Head of caudate nucleus (tissue), 42 donors: ENCODE results near the gene ANLN.

Source experiments
- DNase-seq, 42 donors: peaks; one replicate each; pipeline versions ENCODE4 v3.0.0 to v3.0.0-alpha.2; 2020 to 2021; ENCODE audit warnings: mixed read lengths in 7 of 42
- intact Hi-C: fragments of 100-400 bp; cut with DNase I; formaldehyde crosslinking; loops from one replicate; pipeline ENCODE4 v1.15.0; 2022

The ANLN gene

DNA sequence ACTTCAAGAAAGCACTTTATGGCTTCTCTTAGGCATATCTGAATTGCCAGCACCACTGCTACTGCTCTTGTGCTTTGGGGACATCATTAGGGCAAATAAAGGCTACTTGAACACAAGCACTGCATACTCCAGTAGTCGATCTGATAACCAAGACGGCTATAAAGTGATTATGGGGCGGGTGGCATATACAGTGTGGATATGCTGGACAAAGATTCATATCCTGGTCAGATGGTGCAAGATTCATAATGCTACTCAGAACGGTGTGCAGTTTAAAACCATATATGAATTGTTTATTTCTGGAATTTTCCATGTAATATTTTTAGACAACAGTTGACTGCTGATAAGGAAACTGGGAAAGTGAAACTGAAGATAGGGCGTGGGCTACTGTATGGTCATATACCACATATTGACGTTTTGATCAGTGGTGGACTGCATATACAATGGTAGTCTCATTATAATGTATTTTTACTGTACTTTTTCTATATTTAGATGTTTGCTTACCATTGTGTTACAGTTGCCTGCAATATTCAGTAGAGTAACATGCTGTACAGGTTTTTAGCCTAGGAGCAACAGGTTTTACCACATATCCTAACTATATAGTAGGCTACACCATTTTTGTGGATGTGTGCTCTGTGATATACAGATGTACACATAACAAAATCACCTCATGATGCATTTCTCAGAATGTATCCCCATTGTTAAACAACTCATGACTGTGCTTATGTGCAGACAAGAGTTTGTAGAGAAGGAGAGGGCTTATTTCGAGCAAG, 15.2 kb downstream of the ANLN start:
- intact Hi-C loops, result no loop called here
- DNase-seq, result no peak

DNA sequence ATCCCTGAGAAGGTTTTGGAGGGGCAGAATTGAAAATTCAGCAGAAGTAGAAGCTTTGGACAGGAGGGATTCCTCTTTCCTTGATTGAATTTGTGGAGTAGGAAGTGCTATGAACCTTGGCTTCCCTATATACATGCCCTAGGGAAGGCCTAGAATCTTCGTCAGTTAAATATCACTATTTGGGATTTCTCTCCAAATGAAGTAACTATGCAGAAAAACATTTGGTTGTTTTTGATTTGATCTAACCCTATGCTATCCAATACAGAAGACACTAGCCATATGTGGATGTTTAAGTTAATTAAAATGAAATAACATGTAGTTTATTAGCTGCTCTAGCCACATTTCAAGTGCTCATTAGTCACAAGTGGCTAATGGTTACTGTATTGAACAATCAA, 15.7 kb downstream of the ANLN start:
- intact Hi-C loops, result no loop called here
- no peak for DNase-seq

DNA sequence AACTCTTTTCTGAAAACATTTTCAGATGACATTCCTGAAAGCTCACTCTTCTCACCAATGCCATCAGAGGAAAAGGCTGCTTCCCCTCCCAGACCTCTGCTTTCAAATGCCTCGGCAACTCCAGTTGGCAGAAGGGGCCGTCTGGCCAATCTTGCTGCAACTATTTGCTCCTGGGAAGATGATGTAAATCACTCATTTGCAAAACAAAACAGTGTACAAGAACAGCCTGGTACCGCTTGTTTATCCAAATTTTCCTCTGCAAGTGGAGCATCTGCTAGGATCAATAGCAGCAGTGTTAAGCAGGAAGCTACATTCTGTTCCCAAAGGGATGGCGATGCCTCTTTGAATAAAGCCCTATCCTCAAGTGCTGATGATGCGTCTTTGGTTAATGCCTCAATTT, 16.5 kb downstream of the ANLN start:
- intact Hi-C loops, result no loop called here
- peak; percentile 32 to 91 (median 77) for DNase-seq

DNA sequence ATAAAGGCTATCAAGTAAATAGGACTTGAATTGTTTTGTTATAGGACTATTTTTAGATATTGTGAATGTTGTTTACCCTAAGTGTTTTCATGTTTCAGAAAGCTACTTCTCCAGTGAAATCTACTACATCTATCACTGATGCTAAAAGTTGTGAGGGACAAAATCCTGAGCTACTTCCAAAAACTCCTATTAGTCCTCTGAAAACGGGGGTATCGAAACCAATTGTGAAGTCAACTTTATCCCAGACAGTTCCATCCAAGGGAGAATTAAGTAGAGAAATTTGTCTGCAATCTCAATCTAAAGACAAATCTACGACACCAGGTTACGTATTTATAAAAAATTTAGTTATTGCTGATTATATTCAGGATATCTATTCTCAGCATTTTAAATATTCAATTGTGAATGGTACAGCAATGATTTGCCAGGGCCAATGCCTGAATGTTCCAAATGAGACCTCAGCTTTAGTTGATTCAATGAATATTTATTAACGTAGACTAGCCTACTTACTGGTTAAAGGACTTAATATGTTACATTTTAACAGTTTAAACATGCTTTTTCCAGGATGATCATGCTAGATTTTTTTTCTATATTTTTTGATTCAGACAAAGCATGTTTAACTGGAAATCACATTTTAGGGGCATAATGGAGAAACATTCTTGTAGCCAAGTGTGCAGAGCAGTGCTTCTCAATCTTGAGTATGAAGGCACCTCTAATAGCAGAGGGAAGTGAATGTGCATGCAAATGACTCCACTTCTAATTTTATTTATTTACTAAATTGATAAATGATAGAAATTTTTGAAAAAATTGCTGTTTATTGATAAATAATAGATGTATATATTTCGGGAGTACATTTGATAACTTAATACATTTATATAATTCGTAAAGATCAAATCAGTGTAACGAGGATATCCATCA, 18.2 kb downstream of the ANLN start:
- intact Hi-C loops, result no loop called here

DNA sequence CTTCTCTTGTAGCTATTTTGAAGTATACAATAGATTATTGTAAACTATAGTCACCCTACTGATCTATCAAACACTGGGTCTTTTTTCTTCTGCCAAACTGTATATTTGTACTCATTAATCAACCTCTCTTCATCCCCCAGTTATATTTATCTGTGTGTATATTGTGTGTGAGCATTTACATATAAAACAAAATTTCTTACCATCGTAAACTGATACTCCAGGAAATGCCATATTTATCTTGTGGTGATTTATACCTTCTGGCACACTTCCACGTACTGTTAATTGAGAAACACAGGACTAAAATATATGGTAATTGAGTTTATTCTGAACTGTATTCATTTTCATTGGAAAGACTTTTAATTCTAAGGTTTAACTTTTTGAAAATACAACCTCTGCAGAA, 18.9 kb downstream of the ANLN start:
- DNase-seq, result no peak

More for the DNA sequence above, 18.2 kb downstream of the ANLN start:
- no peak for DNase-seq

DNA sequence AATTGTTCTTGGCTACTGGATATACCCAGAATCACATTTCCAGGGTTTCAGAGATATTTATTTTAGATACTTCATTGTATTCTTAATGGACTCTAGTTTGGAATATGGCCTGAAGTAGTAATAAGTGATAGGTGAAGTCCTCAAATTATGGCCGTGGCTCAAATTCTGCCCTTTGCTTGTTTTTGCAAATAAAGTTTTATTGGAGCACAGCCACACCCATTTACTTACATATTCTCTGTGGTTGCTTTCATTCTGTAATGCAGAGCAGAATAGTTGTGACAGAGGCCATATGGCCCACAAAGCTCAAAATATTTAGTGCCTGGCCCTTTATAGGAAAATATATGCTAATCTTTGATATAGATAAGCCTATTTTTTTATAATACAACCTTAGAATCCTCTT, 19.5 kb downstream of the ANLN start:
- intact Hi-C loops, result no loop called here
- no peak for DNase-seq

More for the DNA sequence above, 18.9 kb downstream of the ANLN start:
- intact Hi-C loops, result no loop called here

DNA sequence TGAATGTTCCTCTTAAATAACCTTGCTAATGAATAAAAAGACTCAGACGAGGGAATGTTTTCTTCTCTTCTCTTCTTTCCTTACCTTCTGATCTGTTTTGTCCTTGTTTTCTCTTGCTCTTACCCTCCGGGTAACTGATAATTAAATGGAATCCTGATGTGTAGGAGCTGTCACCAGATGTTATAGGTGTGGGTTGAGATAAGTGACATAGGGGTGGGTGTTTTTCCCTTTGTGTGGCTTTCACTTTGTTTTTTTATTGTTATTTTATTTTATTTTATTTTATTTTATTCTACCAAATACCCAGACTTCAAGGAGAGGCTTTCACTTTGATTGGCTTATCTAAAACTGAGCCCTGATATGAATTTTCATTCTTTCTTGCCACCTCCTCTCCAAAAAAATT, 25.5 kb downstream of the ANLN start:
- intact Hi-C loops, result no loop called here
- DNase-seq, result no peak

DNA sequence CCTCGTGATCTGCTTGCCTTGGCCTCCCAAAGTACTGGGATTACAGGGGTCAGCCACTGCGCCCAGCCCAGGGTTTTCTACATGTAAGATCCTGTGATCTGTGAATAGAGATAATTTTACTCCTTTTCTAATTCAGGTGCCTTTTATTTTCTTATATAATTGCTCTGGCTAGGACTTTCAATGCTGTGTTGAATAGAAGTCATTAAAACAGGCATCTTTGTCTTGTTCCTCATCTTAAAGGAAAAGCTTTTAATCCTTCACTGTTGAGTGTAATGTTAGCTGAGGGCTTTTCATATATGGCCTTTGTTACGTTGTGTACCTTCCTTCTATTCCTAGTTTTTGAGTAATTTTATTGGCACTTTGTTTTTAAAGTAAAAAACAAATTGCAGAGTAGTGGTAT, 26.6 kb downstream of the ANLN start:
- intact Hi-C loops, result no loop called here
- DNase-seq, result no peak

DNA sequence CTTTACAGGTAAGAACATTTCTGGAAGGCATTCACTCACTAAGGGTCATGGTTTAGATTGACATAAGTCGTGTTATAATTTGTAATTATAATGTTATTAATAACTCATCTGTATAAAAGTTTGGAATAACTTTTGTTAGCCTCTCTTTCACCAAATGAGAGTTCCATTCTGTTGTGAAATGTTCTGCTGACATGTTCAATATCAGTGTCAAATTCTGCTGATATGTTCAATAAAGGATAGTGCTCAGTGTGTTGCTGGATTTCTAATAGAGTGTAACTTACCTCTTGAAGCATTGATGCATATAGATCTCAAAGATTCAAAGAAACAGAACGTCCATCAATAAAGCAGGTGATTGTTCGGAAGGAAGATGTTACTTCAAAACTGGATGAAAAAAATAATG, 30.6 kb downstream of the ANLN start:
- intact Hi-C loops, result no loop called here
- DNase-seq, result no peak

DNA sequence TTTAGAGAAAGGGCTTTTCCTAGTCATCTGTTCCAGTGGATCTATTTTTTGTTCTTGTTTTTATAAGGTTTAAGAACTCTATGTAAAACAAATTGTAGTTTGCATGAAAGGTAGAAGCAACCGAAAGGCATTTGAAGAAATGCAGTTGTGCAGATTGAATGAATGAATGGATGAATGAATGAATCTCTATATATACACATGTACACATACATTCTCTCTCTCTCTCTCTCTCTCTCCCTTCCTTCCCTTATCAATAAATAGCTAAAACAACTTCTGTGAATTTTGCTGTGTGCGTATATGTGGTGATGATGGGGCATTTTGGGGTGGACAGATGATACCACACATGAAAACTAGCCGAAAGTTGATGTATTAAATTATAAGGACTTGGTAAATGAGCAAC, 32.4 kb downstream of the ANLN start:
- intact Hi-C loops, result no loop called here
- no peak for DNase-seq

DNA sequence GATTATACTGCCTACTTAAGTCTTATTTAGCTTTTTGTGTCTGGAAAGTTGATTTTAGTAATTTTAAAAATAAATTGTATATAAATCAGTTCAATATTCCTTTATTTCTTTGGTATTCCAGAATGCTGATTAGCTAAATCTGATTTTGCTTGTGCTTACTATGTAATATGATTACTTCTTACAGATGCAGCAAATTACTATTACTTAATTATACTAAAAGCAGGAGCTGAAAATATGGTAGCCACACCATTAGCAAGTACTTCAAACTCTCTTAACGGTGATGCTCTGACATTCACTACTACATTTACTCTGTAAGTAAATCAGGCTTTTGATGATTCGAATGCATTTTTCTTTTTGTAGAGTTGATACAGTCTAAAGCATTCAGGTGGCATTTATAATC, 34.0 kb downstream of the ANLN start:
- intact Hi-C loops, result no loop called here
- DNase-seq, result no peak

DNA sequence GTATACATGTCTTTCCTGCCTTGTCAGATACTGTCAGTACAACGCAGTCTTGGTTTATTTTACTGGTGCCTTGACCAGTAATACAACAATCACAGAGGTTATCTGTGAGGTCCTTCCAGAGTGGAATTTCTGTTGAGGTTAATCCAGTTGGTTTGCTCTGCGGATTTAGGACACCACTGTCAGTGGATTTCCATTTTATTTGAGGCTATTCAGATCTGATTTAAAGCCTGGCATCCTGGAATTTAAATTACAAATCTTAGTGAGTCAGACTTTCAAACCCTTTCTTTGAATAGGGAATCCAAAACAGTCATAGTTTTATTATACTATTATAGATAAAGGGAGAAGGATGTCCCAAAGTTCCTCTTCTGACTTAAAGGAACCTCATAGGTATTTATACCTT, 40.5 kb downstream of the ANLN start:
- intact Hi-C loops, result no loop called here
- no peak for DNase-seq

DNA sequence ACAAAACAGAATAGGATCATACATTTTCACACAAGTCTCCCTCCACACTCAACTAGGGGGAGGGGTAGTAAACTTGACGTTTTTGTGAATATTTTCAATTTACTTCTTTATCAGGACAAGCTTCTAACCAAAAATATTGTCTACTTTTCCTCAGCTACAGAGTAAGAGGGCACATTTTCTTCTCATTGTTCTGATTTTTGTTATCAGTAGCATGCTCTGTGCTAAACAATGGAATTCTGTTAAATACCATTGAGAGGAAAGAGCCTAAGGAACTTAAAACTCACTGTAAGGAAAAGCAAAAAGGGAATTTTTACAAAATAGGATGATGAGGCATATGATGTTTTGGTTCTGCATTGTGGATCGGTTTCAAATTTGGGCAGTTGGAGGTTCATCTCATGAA, 41.2 kb downstream of the ANLN start:
- intact Hi-C loops, result no loop called here
- DNase-seq, result no peak

DNA sequence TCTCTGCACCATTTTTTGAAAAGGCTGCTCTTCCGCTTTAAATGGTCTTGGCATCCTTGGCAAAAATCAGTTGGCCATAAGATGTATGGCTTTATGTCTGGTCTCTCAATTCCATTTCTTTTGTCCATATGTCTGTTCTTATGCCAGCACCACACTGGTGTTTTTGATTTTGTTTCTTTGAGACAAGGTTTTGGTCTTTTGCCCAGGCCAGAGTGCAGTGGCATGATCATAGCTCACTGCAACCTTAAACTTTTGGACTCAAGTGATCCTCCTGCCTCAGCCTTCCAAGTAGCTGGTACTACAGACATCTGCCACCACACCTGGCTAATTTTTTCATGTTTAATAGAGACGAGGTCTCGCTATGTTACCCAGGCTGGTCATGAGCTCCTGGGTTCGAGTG, 48.5 kb downstream of the ANLN start:
- DNase-seq, result no peak

DNA sequence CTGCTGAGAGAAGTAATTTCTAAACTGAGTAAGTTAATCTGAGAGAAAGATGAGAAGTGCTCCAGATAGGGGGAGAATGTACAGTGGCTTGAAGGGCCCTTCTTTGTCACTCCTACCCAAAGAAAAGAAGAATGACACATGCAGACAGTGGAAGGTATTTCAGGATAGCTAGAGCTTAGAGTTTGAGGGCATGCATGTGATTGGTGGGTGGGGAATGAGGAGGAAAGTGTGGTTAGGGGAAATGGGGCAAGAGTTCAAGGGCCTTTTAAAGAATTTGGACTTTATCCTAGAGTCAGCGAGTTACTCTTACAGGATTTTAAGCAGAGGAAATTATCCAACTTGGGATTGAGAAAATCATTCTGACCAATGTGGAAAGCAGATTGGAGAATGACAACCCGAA, 50.0 kb downstream of the ANLN start:
- intact Hi-C loops, result no loop called here
- DNase-seq, result no peak

More for the DNA sequence above, 48.5 kb downstream of the ANLN start:
- intact Hi-C loops, result no loop called here

DNA sequence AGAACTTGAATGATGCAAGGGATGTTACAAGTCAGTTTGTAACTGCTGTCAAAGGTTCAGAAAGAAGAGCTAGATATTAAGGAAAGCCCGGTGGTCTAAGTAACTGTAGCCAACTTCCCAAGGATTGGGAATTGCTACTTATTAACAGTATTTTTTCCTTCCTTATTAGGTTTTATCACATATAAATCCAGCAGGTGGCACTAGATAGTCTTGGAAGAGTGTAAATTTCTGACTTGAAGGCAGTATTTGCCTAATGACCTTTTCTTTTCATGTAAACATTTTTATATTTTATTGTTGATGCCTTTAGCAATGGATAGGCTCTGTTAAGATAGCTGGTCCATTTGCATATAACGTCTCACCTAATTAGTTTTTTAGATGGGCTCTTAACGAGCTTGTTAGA, 51.2 kb downstream of the ANLN start:
- no peak for DNase-seq
- intact Hi-C loops, result no loop called here

DNA sequence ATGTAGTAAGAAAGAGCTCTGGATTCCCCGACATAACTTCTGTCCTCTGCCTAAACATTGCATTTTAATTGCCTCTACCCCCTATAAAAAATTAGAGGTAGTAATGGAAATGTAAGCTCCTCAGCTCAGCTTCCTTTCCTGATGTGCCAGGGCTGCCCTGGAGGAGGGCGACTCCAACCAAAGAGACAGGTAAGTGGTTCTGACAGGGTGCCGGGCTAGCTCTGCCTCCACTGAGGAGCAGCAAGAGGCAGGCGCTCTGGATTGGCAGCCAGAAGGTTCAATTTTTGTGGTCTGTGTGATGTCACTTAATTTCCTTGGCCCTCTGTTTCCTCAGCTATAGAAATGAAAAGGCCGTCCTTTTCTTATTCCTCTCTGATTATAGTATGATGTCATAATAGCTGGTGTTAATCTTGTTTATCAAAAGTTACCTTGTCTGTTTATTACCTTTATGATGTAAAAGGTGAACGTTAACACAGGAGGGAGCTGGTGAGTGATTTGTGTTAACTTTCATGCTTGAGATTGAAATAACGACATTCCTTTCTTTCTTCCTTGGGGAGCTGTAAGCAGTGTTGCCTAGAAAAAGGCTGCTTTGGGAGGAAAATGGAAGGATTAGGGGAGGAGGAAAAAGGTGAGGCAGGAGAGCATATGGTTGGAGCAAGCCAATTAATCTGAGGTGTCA, 51.8 kb downstream of the ANLN start:
- intact Hi-C loops, result no loop called here
- no peak for DNase-seq

DNA sequence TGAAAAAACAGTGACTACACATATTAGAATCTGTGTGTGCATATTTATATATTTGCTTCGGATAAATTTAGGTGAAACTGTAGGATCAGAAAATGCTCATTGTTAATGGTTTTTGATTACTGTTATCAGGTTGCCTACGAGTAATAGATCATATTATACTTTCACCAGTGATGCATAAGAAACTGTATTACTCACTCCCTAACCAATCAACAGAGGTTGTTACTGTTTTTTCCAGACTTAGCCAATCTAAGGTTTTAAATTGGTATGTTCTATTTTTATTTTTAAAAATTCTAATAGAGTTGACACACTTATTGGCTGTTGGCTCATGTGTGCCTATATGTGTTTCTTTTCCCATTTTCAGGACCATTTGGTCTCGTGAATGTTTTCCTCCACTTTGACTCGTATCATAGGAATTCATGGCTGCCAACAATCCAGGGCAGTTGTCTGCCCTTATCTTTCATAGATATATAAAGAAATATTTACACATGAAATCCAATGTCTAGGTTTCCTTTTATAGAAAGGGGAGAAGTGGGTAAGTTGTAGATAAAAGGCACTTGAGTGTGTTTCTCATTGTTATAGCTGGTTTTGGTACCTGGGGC, 59.2 kb downstream of the ANLN start:
- intact Hi-C loops, result no loop called here
- DNase-seq, result no peak

DNA sequence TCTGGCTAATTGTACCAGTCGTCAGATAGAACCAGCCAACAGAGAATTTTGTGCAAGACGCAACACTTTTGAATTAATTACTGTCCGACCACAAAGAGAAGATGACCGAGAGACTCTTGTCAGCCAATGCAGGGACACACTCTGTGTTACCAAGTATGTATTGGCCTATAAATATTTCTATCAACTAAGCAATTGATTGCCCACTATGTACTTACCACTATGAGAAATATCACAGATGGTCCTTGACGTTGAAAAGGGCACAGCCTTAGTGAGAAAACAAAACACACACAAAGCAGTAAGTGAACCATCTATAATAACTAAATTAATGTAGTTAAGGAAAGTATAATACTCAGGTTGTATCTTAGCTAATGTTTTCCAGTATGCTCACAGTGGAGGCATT, 60.0 kb downstream of the ANLN start:
- intact Hi-C loops, result no loop called here
- no peak for DNase-seq

DNA sequence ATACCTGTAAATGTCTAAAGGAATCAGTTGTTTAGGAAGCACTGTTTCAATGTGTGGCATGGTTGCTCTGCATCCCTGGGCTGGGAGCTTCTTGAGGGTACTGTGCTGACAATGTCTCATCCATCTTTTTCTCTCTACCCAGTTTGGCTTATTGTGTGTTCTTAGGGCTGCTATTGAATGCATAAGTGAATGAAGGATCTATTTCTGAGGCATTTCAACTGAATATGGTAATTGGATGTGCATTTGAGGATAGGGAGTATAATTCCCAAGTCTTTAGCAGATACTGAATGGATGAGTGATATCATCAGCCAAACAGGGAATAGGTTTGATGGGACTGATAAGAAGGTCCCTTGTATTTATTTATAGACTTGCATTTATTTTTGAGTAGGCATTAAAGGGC, 64.1 kb downstream of the ANLN start:
- DNase-seq, result no peak

More for the DNA sequence above, 64.1 kb downstream of the ANLN start:
- intact Hi-C loops, result no loop called here
